Activated T-helper 2 cell treated with anti-CD3 and anti-CD28 coated beads, Interferon-gamma antibody, Interleukin-2, Interleukin-4, amounts not matched to agents 10 μg/mL and 5 μg/mL and 100 μg/mL, durations not matched to agents 14 hours and 24 hours and 36 hours (primary cell): ENCODE results near the gene PPP3CA. TPM values are rescaled to one million over a fixed set of nuclear protein-coding genes. Genes with fewer than 3 reads are reported as not detected.

ENCODE experiments used
- DNase-seq: peaks from one replicate; pipeline ENCODE4 v3.0.0; 2021; ENCODE audit warnings: low spot score
- H3K27ac Mint-ChIP-seq: one replicate; pipeline ENCODE4 v1.8.0; 2021; ENCODE audit warnings: mixed read lengths
- H3K27me3 Mint-ChIP-seq: one replicate; pipeline ENCODE4 v1.8.0; 2021; ENCODE audit warnings: low read depth, mixed read lengths
- H3K36me3 Mint-ChIP-seq: one replicate; pipeline ENCODE4 v1.8.0; 2021; ENCODE audit warnings: low read depth, mixed read lengths
- H3K4me1 Mint-ChIP-seq: one replicate; pipeline ENCODE4 v1.8.0; 2021; ENCODE audit warnings: low read depth, mixed read lengths
- H3K4me3 Mint-ChIP-seq: one replicate; pipeline ENCODE4 v1.8.0; 2021; ENCODE audit warnings: low read depth, mild to moderate bottlenecking, moderate library complexity, mixed read lengths
- H3K9me3 Mint-ChIP-seq: one replicate; pipeline ENCODE4 v1.8.0; 2021; ENCODE audit warnings: mixed read lengths
- intact Hi-C: fragments of 100-400 bp; cut with micrococcal nuclease; formaldehyde crosslinking; loops from one replicate; pipeline ENCODE4 v1.15.1; 2023
- total RNA-seq: library from RNA; stranded (reverse); gene quantifications from 2 replicates; pipeline ENCODE4 v1.2.3, GENCODE V29; 2022

PPP3CA gene
- 7.2 and 8.4 TPM in 2 replicates for total RNA-seq

- H3K27ac Mint-ChIP-seq, result peak within 1 kb of the TSS; percentile 82
- intact Hi-C loops, result loop anchor here (1.0 to 5.0 kb wide), 15 partner anchors 19 to 1522 kb away; partner anchors contain the start of genes CISD2, DNAJB14, NFKB1 and SLC39A8
- peak within 1 kb of the TSS; percentile 87 for H3K4me3 Mint-ChIP-seq
- H3K36me3 Mint-ChIP-seq, result peaks cover 7% of the 10 kb centered on the region
- DNase-seq, result no peak
- peaks cover 33% of the 10 kb centered on the region for H3K4me1 Mint-ChIP-seq
- no peaks in the 10 kb centered on the region for H3K9me3 Mint-ChIP-seq
- peaks cover 44% of the 10 kb centered on the region for H3K27me3 Mint-ChIP-seq
Observed at GRCh38 chr4:101347267-101347556, at the start of gene PPP3CA. PPP3CA (minus strand) TSS chr4:101347526.

DNA sequence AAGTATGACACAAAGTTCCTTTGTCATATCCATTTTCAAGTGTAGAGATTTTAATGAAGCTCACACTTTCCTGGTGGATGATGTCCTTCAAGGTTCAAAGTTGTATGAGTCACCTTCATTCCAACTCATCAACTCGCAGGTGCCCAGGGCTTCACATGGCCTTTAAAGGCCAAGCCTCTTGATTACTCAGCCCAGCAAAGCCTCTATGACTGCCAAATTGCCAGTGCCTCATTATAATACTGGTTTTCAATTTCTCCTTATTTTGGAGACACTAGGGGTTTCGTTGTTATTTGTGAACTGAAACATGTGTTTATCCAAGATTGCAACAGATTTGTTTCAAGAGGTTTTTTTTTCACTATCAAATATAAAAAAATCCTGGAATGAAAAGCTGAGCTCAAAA lies 45.9 kb upstream of the PPP3CA start:
- intact Hi-C loops, result no loop called here
- Mint-ChIP-seq H3K36me3 (no peaks in the 10 kb centered on the region), H3K9me3 (no peaks in the 10 kb centered on the region), H3K4me3 (no peak overlapping the region), H3K27me3 (peaks cover 13% of the 10 kb centered on the region), H3K4me1 (peaks cover 3% of the 10 kb centered on the region), H3K27ac (no peak overlapping the region)
- no peak for DNase-seq

- H3K4me3 Mint-ChIP-seq, result no peak overlapping the region
- no peak overlapping the region for H3K27ac Mint-ChIP-seq
- intact Hi-C loops, result no loop called here
- H3K9me3 Mint-ChIP-seq, result peaks cover 5% of the 10 kb centered on the region
- H3K27me3 Mint-ChIP-seq, result peaks cover 41% of the 10 kb centered on the region
- no peaks in the 10 kb centered on the region for H3K36me3 Mint-ChIP-seq
- DNase-seq, result no peak
- peaks cover 2% of the 10 kb centered on the region for H3K4me1 Mint-ChIP-seq
Observed at GRCh38 chr4:101370663-101371210, 23.4 kb upstream of the PPP3CA start.

- Mint-ChIP-seq H3K36me3 (no peaks in the 10 kb centered on the region), H3K9me3 (peaks cover 11% of the 10 kb centered on the region), H3K27me3 (peaks cover 28% of the 10 kb centered on the region), H3K27ac (no peak overlapping the region), H3K4me3 (no peak overlapping the region), H3K4me1 (peaks cover 2% of the 10 kb centered on the region)
- intact Hi-C loops, result no loop called here
- DNase-seq, result no peak
Observed at GRCh38 chr4:101367201-101367600, 19.9 kb upstream of the PPP3CA start.

DNA sequence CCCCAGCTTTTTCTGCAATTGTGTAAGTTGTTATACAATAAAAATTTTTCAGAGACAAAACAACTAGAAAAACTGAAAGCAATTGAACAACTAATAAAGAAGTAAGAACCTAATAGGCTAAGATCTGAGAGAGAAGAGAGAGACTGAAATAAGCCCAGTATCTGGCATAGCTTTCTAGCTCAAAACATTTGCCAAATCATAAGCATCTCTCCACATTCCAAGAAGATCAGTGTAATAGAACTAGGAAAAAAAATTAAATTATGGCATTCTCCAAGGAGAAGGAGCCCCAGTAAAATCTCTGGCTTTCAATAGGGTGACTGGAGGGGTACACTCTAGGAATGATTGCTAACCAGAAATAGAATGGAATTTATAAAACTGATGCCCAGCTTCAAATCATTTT lies 19.0 kb upstream of the PPP3CA start:
- H3K4me3 Mint-ChIP-seq, result no peak overlapping the region
- no peak overlapping the region for H3K27ac Mint-ChIP-seq
- intact Hi-C loops, result no loop called here

DNA sequence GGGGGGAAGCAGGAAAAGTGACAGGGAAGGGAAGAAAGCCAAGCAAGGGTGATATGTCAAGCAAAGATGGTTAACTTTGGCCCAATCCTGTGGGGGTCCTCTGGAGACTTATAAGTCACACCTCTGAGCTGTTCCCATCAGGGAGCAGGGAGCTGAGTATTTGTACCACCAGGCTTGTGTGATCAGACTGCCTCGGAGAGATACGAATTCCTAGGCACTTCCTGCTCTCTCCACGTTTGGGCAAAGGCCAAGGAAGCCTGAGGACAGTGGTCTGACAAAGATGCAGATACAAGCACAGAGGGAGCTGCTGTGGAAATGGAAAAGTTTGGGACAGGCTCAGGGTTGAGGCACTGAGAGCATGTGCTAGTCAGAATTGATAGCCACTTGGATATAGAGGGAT lies 10.4 kb upstream of the PPP3CA start:
- H3K27ac Mint-ChIP-seq, result no peak overlapping the region
- no peaks in the 10 kb centered on the region for H3K36me3 Mint-ChIP-seq
- H3K4me3 Mint-ChIP-seq, result no peak overlapping the region
- no peaks in the 10 kb centered on the region for H3K9me3 Mint-ChIP-seq
- no peak for DNase-seq
- intact Hi-C loops, result no loop called here
- H3K27me3 Mint-ChIP-seq, result peaks cover 35% of the 10 kb centered on the region
- H3K4me1 Mint-ChIP-seq, result no peaks in the 10 kb centered on the region

More for the DNA sequence above, 19.0 kb upstream of the PPP3CA start:
- peaks cover 26% of the 10 kb centered on the region for H3K27me3 Mint-ChIP-seq
- peaks cover 2% of the 10 kb centered on the region for H3K4me1 Mint-ChIP-seq
- no peaks in the 10 kb centered on the region for H3K36me3 Mint-ChIP-seq
- H3K9me3 Mint-ChIP-seq, result peaks cover 11% of the 10 kb centered on the region
- no peak for DNase-seq

- H3K9me3 Mint-ChIP-seq, result no peaks in the 10 kb centered on the region
- H3K4me3 Mint-ChIP-seq, result no peak overlapping the region
- H3K27me3 Mint-ChIP-seq, result peaks cover 36% of the 10 kb centered on the region
- H3K4me1 Mint-ChIP-seq, result no peaks in the 10 kb centered on the region
- intact Hi-C loops, result no loop called here
- no peak overlapping the region for H3K27ac Mint-ChIP-seq
- H3K36me3 Mint-ChIP-seq, result no peaks in the 10 kb centered on the region
- no peak for DNase-seq
Observed at GRCh38 chr4:101356928-101357327, 9.6 kb upstream of the PPP3CA start.

DNA sequence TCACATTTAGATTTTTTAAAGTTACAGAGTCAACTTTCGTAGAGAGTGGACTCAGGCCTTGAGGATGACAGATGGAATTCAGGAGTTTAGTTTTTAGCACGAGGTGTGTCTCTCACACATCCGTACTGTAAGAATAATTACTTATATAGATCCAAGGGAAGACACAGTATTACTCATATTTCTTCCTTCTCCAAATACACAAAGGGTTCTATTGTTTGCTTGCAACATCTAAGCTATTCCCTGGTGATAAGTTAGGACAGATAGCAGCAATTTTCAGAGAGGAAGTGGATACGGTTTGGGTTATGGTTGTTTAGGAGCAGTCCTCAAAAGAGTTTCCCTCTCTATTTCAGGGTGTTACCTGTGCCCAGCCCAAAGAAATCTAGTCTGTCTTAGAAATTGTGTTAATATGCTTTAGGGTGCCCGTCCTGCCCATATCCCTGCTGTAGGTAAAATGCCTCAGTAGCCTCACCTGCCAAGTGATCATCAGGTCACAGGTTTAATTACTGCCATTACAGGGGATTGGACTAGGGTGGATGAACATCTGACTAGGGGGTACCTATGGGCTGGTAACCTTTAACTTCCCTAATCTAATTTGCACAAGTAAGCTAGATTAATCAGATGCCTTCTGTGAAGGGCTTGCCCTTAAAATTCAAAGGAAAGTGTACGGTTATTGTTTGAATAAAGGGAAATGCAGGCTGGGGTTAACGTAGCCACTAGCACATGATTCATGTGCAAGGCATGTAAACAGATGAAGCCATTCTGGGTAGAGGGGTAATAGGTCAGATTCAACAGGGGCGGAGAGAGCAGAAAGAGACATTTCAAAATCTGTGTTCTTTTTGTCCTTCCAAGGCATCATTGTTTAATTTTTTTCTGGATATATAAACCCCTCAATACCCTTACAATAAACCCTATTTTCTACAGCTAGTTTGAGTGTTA lies 8.7 kb upstream of the PPP3CA start:
- Mint-ChIP-seq H3K27ac (no peak overlapping the region), H3K27me3 (peaks cover 38% of the 10 kb centered on the region), H3K36me3 (no peaks in the 10 kb centered on the region), H3K4me1 (no peaks in the 10 kb centered on the region), H3K9me3 (no peaks in the 10 kb centered on the region), H3K4me3 (no peak overlapping the region)
- no peak for DNase-seq
- intact Hi-C loops, result no loop called here

- Mint-ChIP-seq H3K27me3 (peaks cover 44% of the 10 kb centered on the region), H3K4me1 (no peaks in the 10 kb centered on the region), H3K27ac (no peak overlapping the region), H3K4me3 (no peak overlapping the region), H3K9me3 (no peaks in the 10 kb centered on the region), H3K36me3 (no peaks in the 10 kb centered on the region)
- intact Hi-C loops, result no loop called here
- no peak for DNase-seq
Observed at GRCh38 chr4:101355246-101355645, 7.9 kb upstream of the PPP3CA start.

DNA sequence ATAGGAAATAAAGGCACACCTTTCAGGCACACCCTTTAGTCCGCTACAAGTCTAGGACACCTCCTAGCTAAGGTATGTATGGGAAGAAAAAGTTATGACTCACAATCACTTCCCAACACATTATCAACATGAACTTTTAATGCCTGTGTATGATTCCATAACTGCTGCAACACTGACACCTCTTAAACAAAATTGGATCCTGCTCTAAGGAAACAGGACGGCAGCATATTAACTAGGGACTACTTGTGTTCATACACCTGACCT lies 2.4 kb upstream of the PPP3CA start:
- no peak overlapping the region for H3K27ac Mint-ChIP-seq
- H3K27me3 Mint-ChIP-seq, result peaks cover 47% of the 10 kb centered on the region
- H3K4me3 Mint-ChIP-seq, result no peak overlapping the region
- intact Hi-C loops, result loop anchor here (2.0 to 5.0 kb wide), 8 partner anchors 67 to 1402 kb away; partner anchors contain the start of genes DNAJB14 and NFKB1
- no peak for DNase-seq
- peaks cover 22% of the 10 kb centered on the region for H3K4me1 Mint-ChIP-seq
- peaks cover 7% of the 10 kb centered on the region for H3K36me3 Mint-ChIP-seq
- no peaks in the 10 kb centered on the region for H3K9me3 Mint-ChIP-seq

GRCh38 chr4:101348995-101349800 lies 1.9 kb upstream of the PPP3CA start:
- intact Hi-C loops, result loop anchor here (2.0 to 5.0 kb wide), 8 partner anchors 66 to 1402 kb away; partner anchors contain the start of genes DNAJB14 and NFKB1
- Mint-ChIP-seq H3K36me3 (peaks cover 7% of the 10 kb centered on the region), H3K4me1 (peaks cover 26% of the 10 kb centered on the region), H3K27me3 (peaks cover 42% of the 10 kb centered on the region), H3K27ac (no peak overlapping the region), H3K4me3 (peak overlapping the region; percentile 87), H3K9me3 (no peaks in the 10 kb centered on the region)
- DNase-seq, result no peak

- Mint-ChIP-seq H3K4me1 (peaks cover 29% of the 10 kb centered on the region), H3K4me3 (peak overlapping the region; percentile 87), H3K27me3 (peaks cover 38% of the 10 kb centered on the region), H3K36me3 (peaks cover 7% of the 10 kb centered on the region), H3K27ac (peak overlapping the region; percentile 72), H3K9me3 (no peaks in the 10 kb centered on the region)
- DNase-seq, result no peak
- intact Hi-C loops, result loop anchor here (2.0 to 5.0 kb wide), 8 partner anchors 66 to 1401 kb away; partner anchors contain the start of genes DNAJB14 and NFKB1
Observed at GRCh38 chr4:101348367-101348827, 1.1 kb upstream of the PPP3CA start.
